HepG2 (cell line): ENCODE measurements around the gene THEM5. TPM values are rescaled to one million over a fixed set of nuclear protein-coding genes. Genes with fewer than 3 reads are reported as not detected.
A peak's percentile ranks its signal among the peaks of the same experiment; 100 is the strongest.

ENCODE experiments used
- CCDC6 ChIP-seq: sonication (generic); formaldehyde crosslinking; IDR thresholded peaks from 2 replicates; pipeline ENCODE4 v1.8.1; 2022; ENCODE audit warnings: mild to moderate bottlenecking, missing genetic modification reagents, moderate library complexity
- HNRNPH1 ChIP-seq: fragments of 200-400 bp; formaldehyde crosslinking; optimal IDR thresholded peaks from 2 replicates; pipeline ENCODE3; 2017; ENCODE audit warnings: mild to moderate bottlenecking, low read depth, low read length
- HOXA9 ChIP-seq: sonication (generic); formaldehyde crosslinking; IDR thresholded peaks from 2 replicates; pipeline ENCODE4 v1.8.1; 2022; ENCODE audit warnings: missing genetic modification reagents, mild to moderate bottlenecking, moderate library complexity, borderline replicate concordance
- KDM5A ChIP-seq: fragments of 200-600 bp; sonication (generic); IDR thresholded peaks from 2 replicates; pipeline ENCODE4 v1.7.0; 2018; ENCODE audit warnings: antibody characterized with exemption, mild to moderate bottlenecking, low read length, borderline replicate concordance
- MIXL1 ChIP-seq: IDR thresholded peaks from 2 replicates; pipeline ENCODE4 v1.6.1; 2016
- MTA3 ChIP-seq: sonication (generic); formaldehyde crosslinking; IDR thresholded peaks from 2 replicates; pipeline ENCODE4 v1.4.0; 2020; ENCODE audit warnings: missing genetic modification reagents
- NFE2L2 ChIP-seq: fragments of 150-350 bp; IDR thresholded peaks from 2 replicates; pipeline ENCODE4 v1.6.1; 2014; ENCODE audit warnings: low read length
- NFRKB ChIP-seq: fragments of 450-650 bp; IDR thresholded peaks from 2 replicates; pipeline ENCODE4 v1.6.1; 2017
- NR2C2 ChIP-seq: sonication (generic); formaldehyde crosslinking; IDR thresholded peaks from 2 replicates; pipeline ENCODE4 v1.4.0; 2020; ENCODE audit warnings: missing genetic modification reagents, mild to moderate bottlenecking, moderate library complexity, borderline replicate concordance
- PITX1 ChIP-seq: sonication (generic); formaldehyde crosslinking; IDR thresholded peaks from 2 replicates; pipeline ENCODE4 v1.5.1; 2020; ENCODE audit warnings: mild to moderate bottlenecking, missing genetic modification reagents
- RBAK ChIP-seq: sonication (generic); formaldehyde crosslinking; IDR thresholded peaks from 2 replicates; pipeline ENCODE4 v1.5.1; 2020; ENCODE audit warnings: mild to moderate bottlenecking, missing genetic modification reagents
- RBM22 ChIP-seq: fragments of 200-400 bp; formaldehyde crosslinking; optimal IDR thresholded peaks from 2 replicates; pipeline ENCODE3; 2017; ENCODE audit warnings: mild to moderate bottlenecking, low read length, moderate library complexity
- RFX5 ChIP-seq: IDR thresholded peaks from 2 replicates; pipeline ENCODE4 v1.6.1; 2011; ENCODE audit warnings: low read depth, low read length, improper control_type of control experiment
- SIN3B ChIP-seq: fragments of 150-350 bp; IDR thresholded peaks from 2 replicates; pipeline ENCODE4 v1.6.1; 2014; ENCODE audit warnings: low read length
- SMAD3 ChIP-seq: sonication (generic); formaldehyde crosslinking; IDR thresholded peaks from 2 replicates; pipeline ENCODE4 v1.4.0; 2020; ENCODE audit warnings: missing genetic modification reagents
- SNAPC2 ChIP-seq: sonication (generic); formaldehyde crosslinking; IDR thresholded peaks from 2 replicates; pipeline ENCODE4 v1.8.1; 2022; ENCODE audit warnings: mild to moderate bottlenecking, missing genetic modification reagents
- TBX3 ChIP-seq: fragments of 450-650 bp; IDR thresholded peaks from 2 replicates; pipeline ENCODE4 v1.6.1; 2017; ENCODE audit warnings: antibody characterized with exemption, mild to moderate bottlenecking, inconsistent platforms, borderline replicate concordance
- TP53 ChIP-seq: sonication (generic); formaldehyde crosslinking; conservative IDR thresholded peaks from 2 replicates; pipeline ENCODE4 v1.4.0; 2020; ENCODE audit warnings: missing genetic modification reagents
- ZC3H4 ChIP-seq: sonication (generic); formaldehyde crosslinking; IDR thresholded peaks from 2 replicates; pipeline ENCODE4 v1.4.0; 2020; ENCODE audit warnings: missing genetic modification reagents, borderline replicate concordance
- ZNF160 ChIP-seq: sonication (generic); formaldehyde crosslinking; IDR thresholded peaks from 2 replicates; pipeline ENCODE4 v1.8.0; 2022; ENCODE audit warnings: mild to moderate bottlenecking, inconsistent platforms, missing genetic modification reagents
- ZNF251 ChIP-seq: sonication (generic); formaldehyde crosslinking; IDR thresholded peaks from 2 replicates; pipeline ENCODE4 v1.9.0; 2021; ENCODE audit warnings: mild to moderate bottlenecking, missing genetic modification reagents
- ZNF335 ChIP-seq: sonication (generic); formaldehyde crosslinking; IDR thresholded peaks from 2 replicates; pipeline ENCODE4 v1.4.0; 2020; ENCODE audit warnings: missing genetic modification reagents
- ZNF350 ChIP-seq: sonication (generic); formaldehyde crosslinking; IDR thresholded peaks from 2 replicates; pipeline ENCODE4 v1.4.0; 2020; ENCODE audit warnings: mild to moderate bottlenecking, low read depth, missing genetic modification reagents, borderline replicate concordance
- ZNF776 ChIP-seq: sonication (generic); formaldehyde crosslinking; IDR thresholded peaks from 2 replicates; pipeline ENCODE4 v1.4.0; 2020; ENCODE audit warnings: mild to moderate bottlenecking, missing genetic modification reagents
- ZNF782 ChIP-seq: sonication (generic); formaldehyde crosslinking; IDR thresholded peaks from 2 replicates; pipeline ENCODE4 v1.4.0; 2020; ENCODE audit warnings: missing genetic modification reagents, mild to moderate bottlenecking, borderline replicate concordance
- polyA plus RNA-seq, 8 experiments: library from polyadenylated mRNA; depleted of rRNA in 3 of 8; stranded (reverse) in 7 of 8; unstranded in 1 of 8; fragments of >200 nt; fragmentation: Illumina TruSeq in 4 of 8; extraction: Trizol in 4 of 8; gene quantifications; 2 replicates each; pipeline versions ENCODE4 v1.2.1 to v1.2.3, GENCODE V29; 2011 to 2016; ENCODE audit warnings: low read depth in 4 of 8, missing spikeins in 1 of 8, mixed read lengths in 1 of 8; ENCODE audit not compliant: insufficient read depth in 1 of 8
- total RNA-seq, 5 experiments: library from RNA; depleted of rRNA; stranded (reverse); fragments of >200 nt; fragmentation: Illumina TruSeq; extraction: Trizol; gene quantifications; 2 replicates each; pipeline ENCODE4 v1.2.3, GENCODE V29; 2016; ENCODE audit warnings: low read depth in 1 of 5
- TF ChIP-seq, protein P1 (sequence below): sonication (generic); formaldehyde crosslinking; IDR thresholded peaks from 2 replicates; pipeline ENCODE4 v1.4.0; 2020; ENCODE audit warnings: missing genetic modification reagents
- TF ChIP-seq, protein P2 (sequence below): sonication (generic); formaldehyde crosslinking; IDR thresholded peaks from 2 replicates; pipeline ENCODE4 v1.4.0; 2020; ENCODE audit warnings: missing genetic modification reagents, low read depth, mild to moderate bottlenecking, borderline replicate concordance
- TF ChIP-seq, protein P3 (sequence below): sonication (generic); formaldehyde crosslinking; IDR thresholded peaks from 2 replicates; pipeline ENCODE4 v1.8.0; 2022; ENCODE audit warnings: mild to moderate bottlenecking, missing genetic modification reagents, moderate library complexity

The THEM5 gene
- total and polyA plus RNA-seq, 2 of the 13 experiments (the other 11 are each of a cell fraction or from before 2014, with no cell fraction given), result not detected

DNA sequence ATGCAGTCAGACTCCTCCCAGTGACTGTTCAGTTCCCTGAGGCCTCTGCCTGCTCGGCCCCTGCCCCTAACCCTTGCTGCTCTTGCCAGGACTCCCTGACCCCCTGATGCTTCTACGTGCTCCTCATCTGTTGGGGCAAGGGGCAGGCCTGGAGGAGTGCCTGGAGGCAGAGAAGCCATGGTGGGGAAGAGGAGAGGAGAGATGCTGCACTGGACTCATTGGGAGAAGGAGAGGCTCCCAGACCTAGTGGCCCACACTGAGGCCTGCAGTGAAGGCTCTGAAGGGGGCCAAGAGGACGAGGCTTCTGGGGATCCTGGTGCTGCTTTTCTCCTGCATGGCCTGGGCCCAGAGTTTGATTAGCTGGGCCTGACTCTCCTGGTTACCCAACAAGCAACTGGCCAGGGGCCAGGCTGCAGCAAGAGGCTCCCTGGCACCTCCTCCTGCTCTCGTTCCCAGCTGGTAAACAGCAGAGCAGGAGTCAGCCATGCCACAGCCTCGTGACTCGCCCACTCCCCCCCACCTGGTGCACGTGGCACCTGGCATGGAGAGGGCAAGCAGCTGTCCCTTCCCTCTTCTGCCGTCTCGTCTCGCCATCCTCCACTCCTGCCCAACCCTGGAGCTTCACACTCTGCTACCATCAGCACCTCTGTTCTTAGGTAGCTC is 21.1 kb downstream of the THEM5 start (continued):
- TF ChIP-seq SIN3B (no peak), NR2C2 (no peak), CCDC6 (no peak), ZNF335 (CRISPR knock-in tag) (0 out of 2 replicates have a peak, but pooled peaks have one; percentile 49), TBX3 (no peak), HNRNPH1 (no peak), MTA3 (CRISPR knock-in tag) (no peak), ZNF251 (no peak), ZNF782 (CRISPR knock-in tag) (no peak), SMAD3 (CRISPR knock-in tag) (0 out of 2 replicates have a peak, but pooled peaks have one; percentile 56), ZNF350 (peak; percentile 30; the same call in 1 of the 2 replicates), PITX1 (CRISPR knock-in tag) (no peak), ZNF776 (CRISPR knock-in tag) (no peak), TP53 (CRISPR knock-in tag) (no peak), KDM5A (no peak), NFRKB (no peak), ZC3H4 (CRISPR knock-in tag) (no peak), SNAPC2 (CRISPR knock-in tag) (no peak), RBAK (CRISPR knock-in tag) (no peak), MIXL1 (no peak), ZNF160 (CRISPR knock-in tag) (no peak), NFE2L2 (no peak), RFX5 (no peak), HOXA9 (CRISPR knock-in tag) (no peak), RBM22 (no peak)
- TF ChIP-seq, protein P1, sequence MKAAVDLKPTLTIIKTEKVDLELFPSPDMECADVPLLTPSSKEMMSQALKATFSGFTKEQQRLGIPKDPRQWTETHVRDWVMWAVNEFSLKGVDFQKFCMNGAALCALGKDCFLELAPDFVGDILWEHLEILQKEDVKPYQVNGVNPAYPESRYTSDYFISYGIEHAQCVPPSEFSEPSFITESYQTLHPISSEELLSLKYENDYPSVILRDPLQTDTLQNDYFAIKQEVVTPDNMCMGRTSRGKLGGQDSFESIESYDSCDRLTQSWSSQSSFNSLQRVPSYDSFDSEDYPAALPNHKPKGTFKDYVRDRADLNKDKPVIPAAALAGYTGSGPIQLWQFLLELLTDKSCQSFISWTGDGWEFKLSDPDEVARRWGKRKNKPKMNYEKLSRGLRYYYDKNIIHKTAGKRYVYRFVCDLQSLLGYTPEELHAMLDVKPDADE (CRISPR knock-in tag), result no peak
- TF ChIP-seq, protein P2, sequence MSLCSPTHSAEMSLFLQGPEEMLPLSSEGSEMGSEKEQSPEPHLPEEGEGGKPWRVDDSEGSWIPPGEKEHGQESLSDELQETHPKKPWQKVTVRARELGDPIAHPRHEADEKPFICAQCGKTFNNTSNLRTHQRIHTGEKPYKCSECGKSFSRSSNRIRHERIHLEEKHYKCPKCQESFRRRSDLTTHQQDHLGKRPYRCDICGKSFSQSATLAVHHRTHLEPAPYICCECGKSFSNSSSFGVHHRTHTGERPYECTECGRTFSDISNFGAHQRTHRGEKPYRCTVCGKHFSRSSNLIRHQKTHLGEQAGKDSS (CRISPR knock-in tag), result no peak
- TF ChIP-seq, protein P3, sequence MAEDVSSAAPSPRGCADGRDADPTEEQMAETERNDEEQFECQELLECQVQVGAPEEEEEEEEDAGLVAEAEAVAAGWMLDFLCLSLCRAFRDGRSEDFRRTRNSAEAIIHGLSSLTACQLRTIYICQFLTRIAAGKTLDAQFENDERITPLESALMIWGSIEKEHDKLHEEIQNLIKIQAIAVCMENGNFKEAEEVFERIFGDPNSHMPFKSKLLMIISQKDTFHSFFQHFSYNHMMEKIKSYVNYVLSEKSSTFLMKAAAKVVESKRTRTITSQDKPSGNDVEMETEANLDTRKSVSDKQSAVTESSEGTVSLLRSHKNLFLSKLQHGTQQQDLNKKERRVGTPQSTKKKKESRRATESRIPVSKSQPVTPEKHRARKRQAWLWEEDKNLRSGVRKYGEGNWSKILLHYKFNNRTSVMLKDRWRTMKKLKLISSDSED (CRISPR knock-in tag), result no peak
